ENCODE measurements around the gene SSNA1. TPM values are rescaled to one million over a fixed set of nuclear protein-coding genes. Genes with fewer than 3 reads are reported as not detected.

Gene SSNA1
- total and polyA plus RNA-seq, 9 of the 15 experiments (the other 6 are each of a cell fraction or from before 2014, with no cell fraction given): 1.9 to 130 (median 57.1) TPM

DNA sequence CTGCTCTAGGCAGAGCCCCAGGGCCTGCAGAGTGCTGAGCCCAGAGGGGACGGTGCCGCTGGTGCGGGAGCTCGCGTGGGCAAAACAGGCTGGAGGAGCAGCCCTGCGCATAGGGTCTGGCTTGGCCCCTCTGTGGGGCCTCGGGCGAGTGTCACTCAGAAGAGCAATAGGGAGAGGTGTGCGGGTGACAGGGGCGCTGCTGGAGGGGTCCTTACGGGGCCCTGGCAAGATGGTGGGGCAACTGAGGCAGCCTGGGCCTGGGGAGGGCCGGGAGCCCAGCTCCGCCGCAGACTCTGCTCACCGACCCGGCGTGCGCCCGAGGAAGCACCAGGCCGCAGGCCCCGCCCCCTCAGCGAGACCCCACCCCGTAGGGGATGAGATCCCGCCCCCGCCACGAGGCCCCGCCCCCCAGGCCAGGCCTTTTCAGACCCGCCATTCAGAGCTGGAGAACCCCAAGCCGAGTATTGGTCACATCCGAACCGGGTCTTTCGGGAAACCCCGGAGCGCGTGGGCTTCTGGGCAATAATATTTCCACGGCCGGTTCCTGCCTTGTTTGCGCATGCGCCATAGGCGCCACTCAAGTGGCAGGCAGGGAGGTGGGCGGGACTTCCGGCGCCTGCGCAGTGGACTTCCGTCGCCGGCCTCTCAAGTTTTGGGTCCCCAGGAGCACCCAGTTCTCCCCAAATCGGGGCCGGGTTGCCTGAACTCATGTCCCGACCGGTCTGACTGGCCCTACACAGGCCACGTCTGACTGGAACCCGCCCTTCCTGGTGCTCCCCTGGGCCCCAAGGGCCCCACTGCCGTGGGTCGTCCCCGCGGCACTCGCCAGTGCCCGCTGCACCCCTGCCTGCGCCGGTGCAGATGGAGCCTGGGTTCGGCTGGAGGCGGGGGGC, 34.8 kb downstream of the SSNA1 start (continued):
- TF ChIP-seq FOSL1 (tag; conservative IDR thresholded peaks at IDR 0.05) (no peak; the same call in 1 of the 2 replicates), MECOM (CRISPR knock-in tag; IDR thresholded peaks at IDR 0.05) (no peak), PHF21A (IDR thresholded peaks at IDR 0.05; ENCODE audit: borderline replicate concordance, low read depth) (no peak), ELF1 (tag; IDR thresholded peaks at IDR 0.05) (no peak), PPARD (CRISPR knock-in tag; IDR thresholded peaks at IDR 0.05) (no peak), POLR2AphosphoS5 (IDR thresholded peaks at IDR 0.05; ENCODE audit: control insufficient read depth, insufficient read depth, low read depth, low read length) (peak; percentile 39; the same call in 1 of the 2 replicates), CEBPG (CRISPR knock-in tag; IDR thresholded peaks at IDR 0.05) (no peak), CEBPG (tag; conservative IDR thresholded peaks at IDR 0.05 in 1 of 2, IDR thresholded peaks at IDR 0.05 in 1 of 2) (no peak), ZNF589 (CRISPR knock-in tag; IDR thresholded peaks at IDR 0.05; ENCODE audit: low read depth) (no peak)
- TF ChIP-seq, protein P1, sequence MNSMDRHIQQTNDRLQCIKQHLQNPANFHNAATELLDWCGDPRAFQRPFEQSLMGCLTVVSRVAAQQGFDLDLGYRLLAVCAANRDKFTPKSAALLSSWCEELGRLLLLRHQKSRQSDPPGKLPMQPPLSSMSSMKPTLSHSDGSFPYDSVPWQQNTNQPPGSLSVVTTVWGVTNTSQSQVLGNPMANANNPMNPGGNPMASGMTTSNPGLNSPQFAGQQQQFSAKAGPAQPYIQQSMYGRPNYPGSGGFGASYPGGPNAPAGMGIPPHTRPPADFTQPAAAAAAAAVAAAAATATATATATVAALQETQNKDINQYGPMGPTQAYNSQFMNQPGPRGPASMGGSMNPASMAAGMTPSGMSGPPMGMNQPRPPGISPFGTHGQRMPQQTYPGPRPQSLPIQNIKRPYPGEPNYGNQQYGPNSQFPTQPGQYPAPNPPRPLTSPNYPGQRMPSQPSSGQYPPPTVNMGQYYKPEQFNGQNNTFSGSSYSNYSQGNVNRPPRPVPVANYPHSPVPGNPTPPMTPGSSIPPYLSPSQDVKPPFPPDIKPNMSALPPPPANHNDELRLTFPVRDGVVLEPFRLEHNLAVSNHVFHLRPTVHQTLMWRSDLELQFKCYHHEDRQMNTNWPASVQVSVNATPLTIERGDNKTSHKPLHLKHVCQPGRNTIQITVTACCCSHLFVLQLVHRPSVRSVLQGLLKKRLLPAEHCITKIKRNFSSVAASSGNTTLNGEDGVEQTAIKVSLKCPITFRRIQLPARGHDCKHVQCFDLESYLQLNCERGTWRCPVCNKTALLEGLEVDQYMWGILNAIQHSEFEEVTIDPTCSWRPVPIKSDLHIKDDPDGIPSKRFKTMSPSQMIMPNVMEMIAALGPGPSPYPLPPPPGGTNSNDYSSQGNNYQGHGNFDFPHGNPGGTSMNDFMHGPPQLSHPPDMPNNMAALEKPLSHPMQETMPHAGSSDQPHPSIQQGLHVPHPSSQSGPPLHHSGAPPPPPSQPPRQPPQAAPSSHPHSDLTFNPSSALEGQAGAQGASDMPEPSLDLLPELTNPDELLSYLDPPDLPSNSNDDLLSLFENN (IDR thresholded peaks at IDR 0.05; ENCODE audit: low read depth in 2 of 2, low read length in 2 of 2): no peak; a peak in 1 of 4 replicates
- TF ChIP-seq, protein P2, sequence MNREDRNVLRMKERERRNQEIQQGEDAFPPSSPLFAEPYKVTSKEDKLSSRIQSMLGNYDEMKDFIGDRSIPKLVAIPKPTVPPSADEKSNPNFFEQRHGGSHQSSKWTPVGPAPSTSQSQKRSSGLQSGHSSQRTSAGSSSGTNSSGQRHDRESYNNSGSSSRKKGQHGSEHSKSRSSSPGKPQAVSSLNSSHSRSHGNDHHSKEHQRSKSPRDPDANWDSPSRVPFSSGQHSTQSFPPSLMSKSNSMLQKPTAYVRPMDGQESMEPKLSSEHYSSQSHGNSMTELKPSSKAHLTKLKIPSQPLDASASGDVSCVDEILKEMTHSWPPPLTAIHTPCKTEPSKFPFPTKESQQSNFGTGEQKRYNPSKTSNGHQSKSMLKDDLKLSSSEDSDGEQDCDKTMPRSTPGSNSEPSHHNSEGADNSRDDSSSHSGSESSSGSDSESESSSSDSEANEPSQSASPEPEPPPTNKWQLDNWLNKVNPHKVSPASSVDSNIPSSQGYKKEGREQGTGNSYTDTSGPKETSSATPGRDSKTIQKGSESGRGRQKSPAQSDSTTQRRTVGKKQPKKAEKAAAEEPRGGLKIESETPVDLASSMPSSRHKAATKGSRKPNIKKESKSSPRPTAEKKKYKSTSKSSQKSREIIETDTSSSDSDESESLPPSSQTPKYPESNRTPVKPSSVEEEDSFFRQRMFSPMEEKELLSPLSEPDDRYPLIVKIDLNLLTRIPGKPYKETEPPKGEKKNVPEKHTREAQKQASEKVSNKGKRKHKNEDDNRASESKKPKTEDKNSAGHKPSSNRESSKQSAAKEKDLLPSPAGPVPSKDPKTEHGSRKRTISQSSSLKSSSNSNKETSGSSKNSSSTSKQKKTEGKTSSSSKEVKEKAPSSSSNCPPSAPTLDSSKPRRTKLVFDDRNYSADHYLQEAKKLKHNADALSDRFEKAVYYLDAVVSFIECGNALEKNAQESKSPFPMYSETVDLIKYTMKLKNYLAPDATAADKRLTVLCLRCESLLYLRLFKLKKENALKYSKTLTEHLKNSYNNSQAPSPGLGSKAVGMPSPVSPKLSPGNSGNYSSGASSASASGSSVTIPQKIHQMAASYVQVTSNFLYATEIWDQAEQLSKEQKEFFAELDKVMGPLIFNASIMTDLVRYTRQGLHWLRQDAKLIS (CRISPR knock-in tag; IDR thresholded peaks at IDR 0.05): no peak
- TF ChIP-seq, protein P3, sequence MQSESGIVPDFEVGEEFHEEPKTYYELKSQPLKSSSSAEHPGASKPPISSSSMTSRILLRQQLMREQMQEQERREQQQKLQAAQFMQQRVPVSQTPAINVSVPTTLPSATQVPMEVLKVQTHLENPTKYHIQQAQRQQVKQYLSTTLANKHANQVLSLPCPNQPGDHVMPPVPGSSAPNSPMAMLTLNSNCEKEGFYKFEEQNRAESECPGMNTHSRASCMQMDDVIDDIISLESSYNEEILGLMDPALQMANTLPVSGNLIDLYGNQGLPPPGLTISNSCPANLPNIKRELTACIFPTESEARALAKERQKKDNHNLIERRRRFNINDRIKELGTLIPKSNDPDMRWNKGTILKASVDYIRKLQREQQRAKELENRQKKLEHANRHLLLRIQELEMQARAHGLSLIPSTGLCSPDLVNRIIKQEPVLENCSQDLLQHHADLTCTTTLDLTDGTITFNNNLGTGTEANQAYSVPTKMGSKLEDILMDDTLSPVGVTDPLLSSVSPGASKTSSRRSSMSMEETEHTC (IDR thresholded peaks at IDR 0.05): no peak
- TF ChIP-seq, protein P4, sequence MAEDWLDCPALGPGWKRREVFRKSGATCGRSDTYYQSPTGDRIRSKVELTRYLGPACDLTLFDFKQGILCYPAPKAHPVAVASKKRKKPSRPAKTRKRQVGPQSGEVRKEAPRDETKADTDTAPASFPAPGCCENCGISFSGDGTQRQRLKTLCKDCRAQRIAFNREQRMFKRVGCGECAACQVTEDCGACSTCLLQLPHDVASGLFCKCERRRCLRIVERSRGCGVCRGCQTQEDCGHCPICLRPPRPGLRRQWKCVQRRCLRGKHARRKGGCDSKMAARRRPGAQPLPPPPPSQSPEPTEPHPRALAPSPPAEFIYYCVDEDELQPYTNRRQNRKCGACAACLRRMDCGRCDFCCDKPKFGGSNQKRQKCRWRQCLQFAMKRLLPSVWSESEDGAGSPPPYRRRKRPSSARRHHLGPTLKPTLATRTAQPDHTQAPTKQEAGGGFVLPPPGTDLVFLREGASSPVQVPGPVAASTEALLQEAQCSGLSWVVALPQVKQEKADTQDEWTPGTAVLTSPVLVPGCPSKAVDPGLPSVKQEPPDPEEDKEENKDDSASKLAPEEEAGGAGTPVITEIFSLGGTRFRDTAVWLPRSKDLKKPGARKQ (CRISPR knock-in tag; IDR thresholded peaks at IDR 0.05): no peak
